Erythroblast (primary cell): ENCODE results near the gene CNTNAP3.
"Not testable (repeated sequence)": the region's sequence is repeated elsewhere in the genome, so short reads cannot be mapped to it uniquely, and the experiment has no call there.

Source experiments
- GATA1 ChIP-seq: IDR thresholded peaks from 2 replicates; pipeline ENCODE4 v1.6.1; 2011; ENCODE audit warnings: low read depth, mild to moderate bottlenecking, control low read depth, low read length, moderate library complexity
- POLR2A ChIP-seq: IDR thresholded peaks from 2 replicates; pipeline ENCODE4 v1.6.1; 2011; ENCODE audit warnings: mild to moderate bottlenecking, low read length

DNA sequence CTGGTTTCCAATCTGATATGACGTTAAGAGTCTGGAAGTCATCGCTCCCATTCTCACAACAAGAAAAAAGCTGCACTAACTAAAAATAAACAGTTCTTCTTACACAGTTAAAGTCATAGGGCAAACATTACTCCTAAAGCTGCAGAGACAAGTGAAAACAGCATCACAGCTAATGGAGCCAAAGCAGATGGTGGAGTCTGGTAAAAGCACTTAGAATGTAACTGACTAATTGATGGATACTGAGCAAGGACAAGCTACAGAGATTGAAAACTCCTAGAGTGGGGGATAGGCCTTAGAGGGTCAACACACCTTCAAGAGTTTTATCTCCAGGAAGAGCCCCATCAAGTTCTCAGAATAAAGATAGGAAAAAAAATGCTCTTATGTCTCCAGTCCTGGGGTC, 166.6 kb downstream of the CNTNAP3 start:
- not testable (repeated sequence) for TF ChIP-seq POLR2A, GATA1
